Ovary (tissue), 3 donors: ENCODE results near the gene RPL18.

ENCODE experiments used
- EP300 ChIP-seq: sonication (generic); formaldehyde crosslinking; IDR thresholded peaks from one replicate; pipeline ENCODE4 v1.6.1; 2017; ENCODE audit warnings: antibody characterized with exemption
- POLR2A ChIP-seq: fragments of 450-650 bp; IDR thresholded peaks from one replicate; pipeline ENCODE4 v1.6.1; 2017; ENCODE audit warnings: antibody characterized with exemption, mild to moderate bottlenecking, moderate library complexity
- TF ChIP-seq, protein P1 (sequence below), 3 donors: fragments of 450-650 bp in 2 of 3; fragments of 200-600 bp in 1 of 3; IDR thresholded peaks; one replicate each; pipeline versions ENCODE4 v1.5.1 to v1.8.0; 2016 to 2022; ENCODE audit warnings: antibody characterized with exemption in 3 of 3, mild to moderate bottlenecking in 1 of 3
- donor health status: DM: no; HTN: no; CAD: no.

DNA sequence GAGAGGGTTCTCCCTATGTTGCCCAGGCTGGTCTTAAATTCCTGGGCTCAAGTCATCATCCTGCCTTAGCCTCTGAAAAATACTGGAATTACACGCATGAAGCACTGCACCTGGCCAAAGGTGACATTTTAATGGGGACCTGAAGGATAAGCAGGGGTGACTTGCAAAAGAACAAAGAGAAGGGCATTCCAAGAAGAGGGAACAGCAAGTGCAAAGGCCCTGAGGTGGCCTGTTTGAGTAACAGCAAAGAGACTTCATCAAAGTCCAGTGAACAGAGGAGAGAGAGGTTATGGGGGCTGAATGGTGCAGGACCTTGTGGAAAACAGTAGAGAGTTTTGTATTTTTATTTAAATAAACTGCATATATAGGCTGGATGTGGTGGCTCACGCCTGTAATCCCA lies 22.9 kb upstream of the RPL18 start:
- TF ChIP-seq POLR2A, result no peak
- TF ChIP-seq, protein P1, sequence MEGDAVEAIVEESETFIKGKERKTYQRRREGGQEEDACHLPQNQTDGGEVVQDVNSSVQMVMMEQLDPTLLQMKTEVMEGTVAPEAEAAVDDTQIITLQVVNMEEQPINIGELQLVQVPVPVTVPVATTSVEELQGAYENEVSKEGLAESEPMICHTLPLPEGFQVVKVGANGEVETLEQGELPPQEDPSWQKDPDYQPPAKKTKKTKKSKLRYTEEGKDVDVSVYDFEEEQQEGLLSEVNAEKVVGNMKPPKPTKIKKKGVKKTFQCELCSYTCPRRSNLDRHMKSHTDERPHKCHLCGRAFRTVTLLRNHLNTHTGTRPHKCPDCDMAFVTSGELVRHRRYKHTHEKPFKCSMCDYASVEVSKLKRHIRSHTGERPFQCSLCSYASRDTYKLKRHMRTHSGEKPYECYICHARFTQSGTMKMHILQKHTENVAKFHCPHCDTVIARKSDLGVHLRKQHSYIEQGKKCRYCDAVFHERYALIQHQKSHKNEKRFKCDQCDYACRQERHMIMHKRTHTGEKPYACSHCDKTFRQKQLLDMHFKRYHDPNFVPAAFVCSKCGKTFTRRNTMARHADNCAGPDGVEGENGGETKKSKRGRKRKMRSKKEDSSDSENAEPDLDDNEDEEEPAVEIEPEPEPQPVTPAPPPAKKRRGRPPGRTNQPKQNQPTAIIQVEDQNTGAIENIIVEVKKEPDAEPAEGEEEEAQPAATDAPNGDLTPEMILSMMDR (IDR thresholded peaks at IDR 0.05), result no peak
- TF ChIP-seq EP300, result no peak
